C4-2B (cell line): ENCODE data around the gene CXXC5.
A peak's percentile ranks its signal among the peaks of the same experiment; 100 is the strongest.

Experiments used
- H3K27ac ChIP-seq: fragments of 450-650 bp; 2 replicates; pipeline ENCODE4 v1.5.1; 2017
- ZFX ChIP-seq: fragments of 450-650 bp; IDR thresholded peaks from 2 replicates; pipeline ENCODE4 v1.6.1; 2017
- TF ChIP-seq, protein P1 (sequence below): fragments of 450-650 bp; conservative IDR thresholded peaks from 2 replicates; pipeline ENCODE4 v1.5.1; 2017; ENCODE audit warnings: mild to moderate bottlenecking

CXXC5 gene

GRCh38 chr5:139630855-139631254, 17.3 kb upstream of the CXXC5 start:
- no peak for TF ChIP-seq ZFX
- TF ChIP-seq, protein P1, sequence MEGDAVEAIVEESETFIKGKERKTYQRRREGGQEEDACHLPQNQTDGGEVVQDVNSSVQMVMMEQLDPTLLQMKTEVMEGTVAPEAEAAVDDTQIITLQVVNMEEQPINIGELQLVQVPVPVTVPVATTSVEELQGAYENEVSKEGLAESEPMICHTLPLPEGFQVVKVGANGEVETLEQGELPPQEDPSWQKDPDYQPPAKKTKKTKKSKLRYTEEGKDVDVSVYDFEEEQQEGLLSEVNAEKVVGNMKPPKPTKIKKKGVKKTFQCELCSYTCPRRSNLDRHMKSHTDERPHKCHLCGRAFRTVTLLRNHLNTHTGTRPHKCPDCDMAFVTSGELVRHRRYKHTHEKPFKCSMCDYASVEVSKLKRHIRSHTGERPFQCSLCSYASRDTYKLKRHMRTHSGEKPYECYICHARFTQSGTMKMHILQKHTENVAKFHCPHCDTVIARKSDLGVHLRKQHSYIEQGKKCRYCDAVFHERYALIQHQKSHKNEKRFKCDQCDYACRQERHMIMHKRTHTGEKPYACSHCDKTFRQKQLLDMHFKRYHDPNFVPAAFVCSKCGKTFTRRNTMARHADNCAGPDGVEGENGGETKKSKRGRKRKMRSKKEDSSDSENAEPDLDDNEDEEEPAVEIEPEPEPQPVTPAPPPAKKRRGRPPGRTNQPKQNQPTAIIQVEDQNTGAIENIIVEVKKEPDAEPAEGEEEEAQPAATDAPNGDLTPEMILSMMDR = no peak
- H3K27ac ChIP-seq = no peak overlapping the region

GRCh38 chr5:139631520-139632165, 16.5 kb upstream of the CXXC5 start:
- H3K27ac ChIP-seq = no peak overlapping the region
- TF ChIP-seq ZFX = no peak
- TF ChIP-seq, protein P1 = no peak

DNA sequence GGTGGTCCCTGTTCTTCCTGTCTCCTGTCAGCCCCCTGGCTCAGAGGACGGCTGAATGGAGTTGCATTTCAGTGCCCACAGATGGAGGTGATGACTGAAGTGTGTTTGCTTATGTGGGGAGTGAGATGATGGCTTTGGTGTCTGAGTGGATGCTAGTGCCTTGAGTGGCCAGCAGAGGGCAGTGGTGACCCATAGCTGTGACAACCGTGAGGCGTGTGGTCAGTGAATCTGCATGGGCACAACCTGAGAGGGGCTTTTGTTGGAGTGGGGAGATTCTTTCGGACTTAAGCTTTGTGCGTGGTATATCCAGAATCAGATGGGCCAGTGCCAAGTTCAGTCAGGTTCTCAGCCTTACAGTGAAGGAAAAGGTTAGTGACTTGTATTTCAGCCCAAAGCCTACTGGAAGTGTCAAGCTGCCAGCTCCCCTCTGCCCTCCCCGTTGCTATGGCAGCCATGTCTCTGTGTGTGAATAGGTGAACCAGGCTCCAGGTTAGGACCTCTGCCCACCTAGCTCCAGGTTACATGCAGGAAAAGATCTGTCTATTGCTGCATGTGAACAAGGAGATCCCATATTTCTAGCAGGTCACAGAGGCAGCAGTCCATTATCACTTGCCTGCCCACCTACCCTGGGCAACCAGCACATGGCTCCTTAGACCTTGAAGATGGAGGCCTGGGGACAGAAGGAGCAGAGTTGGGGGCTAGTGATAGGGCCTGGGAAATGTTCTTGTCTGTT, 14.7 kb upstream of the CXXC5 start:
- TF ChIP-seq, protein P1 = peak; percentile 97
- no peak for TF ChIP-seq ZFX
- no peak overlapping the region for H3K27ac ChIP-seq

GRCh38 chr5:139634028-139634325, 14.2 kb upstream of the CXXC5 start:
- H3K27ac ChIP-seq = no peak overlapping the region

GRCh38 chr5:139634541-139634940, 13.6 kb upstream of the CXXC5 start:
- no peak overlapping the region for H3K27ac ChIP-seq
- TF ChIP-seq, protein P1 = no peak
- no peak for TF ChIP-seq ZFX

More at GRCh38 chr5:139634028-139634325, 14.2 kb upstream of the CXXC5 start:
- TF ChIP-seq ZFX = no peak
- TF ChIP-seq, protein P1 = no peak

- TF ChIP-seq, protein P1 = no peak
- TF ChIP-seq ZFX = no peak
- H3K27ac ChIP-seq = no peak overlapping the region
These were observed 13.0 kb upstream of the CXXC5 start for GRCh38 chr5:139635191-139635590.

DNA sequence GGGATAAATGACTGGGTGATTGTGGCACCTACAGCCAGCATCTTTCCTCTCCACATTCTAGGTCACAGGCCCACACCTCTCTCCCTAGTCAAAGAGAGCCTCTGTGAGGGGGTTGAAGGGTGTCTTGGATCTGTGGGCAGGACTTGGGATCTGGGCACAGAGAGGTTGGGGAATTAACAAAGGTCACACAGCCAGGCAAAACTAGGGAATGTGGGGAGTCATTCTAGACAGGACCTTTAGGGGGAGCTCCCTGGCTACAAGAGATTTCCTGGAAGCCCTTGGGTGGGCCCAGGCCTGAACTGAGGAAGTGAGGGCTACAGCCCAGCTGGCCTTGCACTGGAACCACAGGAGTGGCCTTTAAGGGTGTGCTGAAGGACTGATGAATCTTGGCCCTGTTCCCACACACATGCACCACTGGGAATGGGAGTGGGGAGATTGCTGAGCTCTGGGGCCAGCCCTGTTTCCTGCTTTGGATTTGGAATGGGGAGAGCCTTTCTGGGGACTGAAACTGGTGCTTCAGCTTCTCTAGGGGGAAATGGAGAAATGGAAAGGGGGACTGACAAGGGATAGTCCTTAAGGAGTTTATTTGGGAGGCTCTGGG, 12.4 kb upstream of the CXXC5 start:
- H3K27ac ChIP-seq = no peak overlapping the region
- no peak for TF ChIP-seq ZFX
- TF ChIP-seq, protein P1 = no peak; the same call in 1 of the 2 replicates
